WTC11 (cell line): ENCODE data around the gene COBL. TPM values are rescaled to one million over a fixed set of nuclear protein-coding genes. Genes with fewer than 3 reads are reported as not detected.

ENCODE experiments used
- ATAC-seq: fragments of 200-7000 bp; cut with Tn5 transposase; 2 replicates; pipeline ENCODE4 v1.10.0; 2021; ENCODE audit warnings: mild to moderate bottlenecking, moderate library complexity
- CTCF ChIA-PET: fragments of 300-600 bp; sonication (Branson Sonifier 250); formaldehyde crosslinking; loops from one replicate; lab custom pipeline; 2021; ENCODE audit warnings: antibody characterized with exemption; lab: Charles Lee
- POLR2A ChIA-PET: fragments of 350-600 bp; sonication (Branson Sonifier 250); formaldehyde crosslinking; loops from one replicate; lab custom pipeline; 2021; ENCODE audit warnings: antibody characterized with exemption; lab: Charles Lee
- DNase-seq: peaks from one replicate; pipeline ENCODE4 v3.0.0; 2021; ENCODE audit warnings: low spot score
- H3K27ac Mint-ChIP-seq: 2 replicates; pipeline ENCODE4 v1.8.0; 2021; ENCODE audit warnings: mixed read lengths
- H3K27me3 Mint-ChIP-seq: 2 replicates; pipeline ENCODE4 v1.8.0; 2021; ENCODE audit warnings: low read depth, mild to moderate bottlenecking, moderate library complexity, mixed read lengths
- H3K36me3 Mint-ChIP-seq: 2 replicates; pipeline ENCODE4 v1.8.0; 2021; ENCODE audit warnings: mixed read lengths
- H3K4me1 Mint-ChIP-seq: 2 replicates; pipeline ENCODE4 v1.8.0; 2022; ENCODE audit warnings: mixed read lengths
- H3K4me3 Mint-ChIP-seq: 2 replicates; pipeline ENCODE4 v1.8.0; 2021; ENCODE audit warnings: mild to moderate bottlenecking, moderate library complexity, mixed read lengths
- H3K9me3 Mint-ChIP-seq: 2 replicates; pipeline ENCODE4 v1.8.0; 2021; ENCODE audit warnings: mixed read lengths
- ARID4B ChIP-seq: sonication (generic); formaldehyde crosslinking; IDR thresholded peaks from 2 replicates; pipeline ENCODE4 v1.8.0; 2023; ENCODE audit warnings: missing genetic modification reagents, mild to moderate bottlenecking, borderline replicate concordance
- E2F5 ChIP-seq: sonication (generic); formaldehyde crosslinking; IDR thresholded peaks from 2 replicates; pipeline ENCODE4 v1.8.1; 2022; ENCODE audit warnings: mild to moderate bottlenecking, moderate library complexity, missing genetic modification reagents
- ELF4 ChIP-seq: sonication (generic); formaldehyde crosslinking; IDR thresholded peaks from 2 replicates; pipeline ENCODE4 v1.8.1; 2022; ENCODE audit warnings: low read depth, mild to moderate bottlenecking, moderate library complexity, missing genetic modification reagents
- ESRRA ChIP-seq: sonication (generic); formaldehyde crosslinking; IDR thresholded peaks from 2 replicates; pipeline ENCODE4 v1.8.1; 2022; ENCODE audit warnings: mild to moderate bottlenecking, missing genetic modification reagents, borderline replicate concordance
- KAT7 ChIP-seq: sonication (generic); formaldehyde crosslinking; IDR thresholded peaks from 2 replicates; pipeline ENCODE4 v1.8.1; 2023; ENCODE audit warnings: missing genetic modification reagents, mild to moderate bottlenecking, borderline replicate concordance
- MXD4 ChIP-seq: fragments of 250-450 bp; sonication (Bioruptor Pico); IDR thresholded peaks from 2 replicates; pipeline ENCODE4 v1.8.0; 2021; ENCODE audit warnings: mild to moderate bottlenecking, moderate library complexity, borderline replicate concordance
- NFE2L1 ChIP-seq: sonication (generic); formaldehyde crosslinking; IDR thresholded peaks from 2 replicates; pipeline ENCODE4 v1.8.1; 2023; ENCODE audit warnings: missing genetic modification reagents
- PRDM15 ChIP-seq: sonication (generic); formaldehyde crosslinking; IDR thresholded peaks from 2 replicates; pipeline ENCODE4 v1.8.0; 2022; ENCODE audit warnings: missing genetic modification reagents
- RORB ChIP-seq: fragments of 250-450 bp; sonication (Bioruptor Pico); IDR thresholded peaks from 2 replicates; pipeline ENCODE4 v1.9.0; 2021; ENCODE audit warnings: mild to moderate bottlenecking
- TCF7 ChIP-seq: sonication (generic); formaldehyde crosslinking; IDR thresholded peaks from 2 replicates; pipeline ENCODE4 v1.8.0; 2022; ENCODE audit warnings: mild to moderate bottlenecking, low read depth, missing genetic modification reagents, moderate library complexity
- USF1 ChIP-seq: sonication (generic); formaldehyde crosslinking; IDR thresholded peaks from 2 replicates; pipeline ENCODE4 v1.8.0; 2022; ENCODE audit warnings: mild to moderate bottlenecking, missing genetic modification reagents
- ZBTB21 ChIP-seq: sonication (generic); formaldehyde crosslinking; IDR thresholded peaks from 2 replicates; pipeline ENCODE4 v1.8.1; 2023; ENCODE audit warnings: mild to moderate bottlenecking, missing genetic modification reagents, borderline replicate concordance
- ZNF219 ChIP-seq: sonication (generic); formaldehyde crosslinking; IDR thresholded peaks from 2 replicates; pipeline ENCODE4 v1.8.0; 2023; ENCODE audit warnings: missing genetic modification reagents, mild to moderate bottlenecking, borderline replicate concordance
- ZNF263 ChIP-seq: sonication (generic); formaldehyde crosslinking; IDR thresholded peaks from 2 replicates; pipeline ENCODE4 v1.8.1; 2022; ENCODE audit warnings: low read depth, mild to moderate bottlenecking, moderate library complexity, missing genetic modification reagents
- ZNF317 ChIP-seq: sonication (generic); formaldehyde crosslinking; IDR thresholded peaks from 2 replicates; pipeline ENCODE4 v1.8.1; 2023; ENCODE audit warnings: low read depth, mild to moderate bottlenecking, moderate library complexity, missing genetic modification reagents, borderline replicate concordance
- total RNA-seq: library from RNA; stranded (reverse); gene quantifications from 3 replicates; pipeline ENCODE4 v1.2.3, GENCODE V29; 2021
- TF ChIP-seq, protein P1 (sequence below): sonication (generic); formaldehyde crosslinking; IDR thresholded peaks from 2 replicates; pipeline ENCODE4 v1.8.1; 2023; ENCODE audit warnings: mild to moderate bottlenecking, missing genetic modification reagents
- TF ChIP-seq, protein P2 (sequence below): sonication (generic); formaldehyde crosslinking; IDR thresholded peaks from 2 replicates; pipeline ENCODE4 v1.8.0; 2022; ENCODE audit warnings: mild to moderate bottlenecking, missing genetic modification reagents

The COBL gene
- total RNA-seq, 1 experiment from 2014 or later = 36.5 TPM

DNA sequence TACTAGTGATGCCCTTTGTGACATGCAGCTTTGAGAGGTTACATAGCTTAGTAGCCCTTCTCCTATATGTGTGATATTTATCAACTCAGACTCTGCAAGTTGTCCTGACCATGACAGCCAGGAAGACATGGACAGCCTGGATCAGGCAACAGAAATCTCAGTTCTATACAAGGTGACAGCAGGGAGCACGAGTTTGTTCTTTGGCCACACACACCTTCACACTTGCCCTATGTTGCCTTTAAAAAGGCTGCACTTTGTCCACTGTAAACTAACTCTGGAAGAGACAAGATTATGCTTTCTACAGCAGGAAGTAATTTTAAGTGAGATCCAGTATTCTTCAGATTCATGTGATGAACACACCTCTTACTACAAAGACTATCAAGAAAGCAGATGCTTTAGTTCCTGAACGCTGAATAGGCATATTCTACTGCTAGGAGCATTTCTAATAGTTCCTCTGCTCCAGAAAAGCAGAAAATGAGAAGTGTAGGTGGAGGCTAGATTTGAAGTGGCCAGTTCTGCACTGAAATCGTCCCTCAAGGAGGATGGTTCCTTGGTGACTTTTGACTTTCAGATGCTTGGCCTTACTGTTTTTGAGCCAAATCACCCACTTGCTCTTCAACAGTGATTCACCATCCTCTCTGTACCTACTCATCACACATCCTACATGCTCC is 239.2 kb downstream of the COBL start:
- Mint-ChIP-seq H3K9me3 (peaks cover 11% of the 10 kb centered on the region), H3K27ac (no peak overlapping the region), H3K36me3 (peaks cover 19% of the 10 kb centered on the region), H3K27me3 (no peaks in the 10 kb centered on the region), H3K4me3 (no peak overlapping the region), H3K4me1 (peaks cover 48% of the 10 kb centered on the region)
- POLR2A ChIA-PET = no interaction called here
- ATAC-seq (no peak), DNase-seq (no peak)
- TF ChIP-seq, protein P1, sequence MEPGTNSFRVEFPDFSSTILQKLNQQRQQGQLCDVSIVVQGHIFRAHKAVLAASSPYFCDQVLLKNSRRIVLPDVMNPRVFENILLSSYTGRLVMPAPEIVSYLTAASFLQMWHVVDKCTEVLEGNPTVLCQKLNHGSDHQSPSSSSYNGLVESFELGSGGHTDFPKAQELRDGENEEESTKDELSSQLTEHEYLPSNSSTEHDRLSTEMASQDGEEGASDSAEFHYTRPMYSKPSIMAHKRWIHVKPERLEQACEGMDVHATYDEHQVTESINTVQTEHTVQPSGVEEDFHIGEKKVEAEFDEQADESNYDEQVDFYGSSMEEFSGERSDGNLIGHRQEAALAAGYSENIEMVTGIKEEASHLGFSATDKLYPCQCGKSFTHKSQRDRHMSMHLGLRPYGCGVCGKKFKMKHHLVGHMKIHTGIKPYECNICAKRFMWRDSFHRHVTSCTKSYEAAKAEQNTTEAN (CRISPR knock-in tag) = no peak
- TF ChIP-seq ESRRA (CRISPR knock-in tag) = no peak
- no peak for TF ChIP-seq E2F5 (CRISPR knock-in tag)
- TF ChIP-seq, protein P2, sequence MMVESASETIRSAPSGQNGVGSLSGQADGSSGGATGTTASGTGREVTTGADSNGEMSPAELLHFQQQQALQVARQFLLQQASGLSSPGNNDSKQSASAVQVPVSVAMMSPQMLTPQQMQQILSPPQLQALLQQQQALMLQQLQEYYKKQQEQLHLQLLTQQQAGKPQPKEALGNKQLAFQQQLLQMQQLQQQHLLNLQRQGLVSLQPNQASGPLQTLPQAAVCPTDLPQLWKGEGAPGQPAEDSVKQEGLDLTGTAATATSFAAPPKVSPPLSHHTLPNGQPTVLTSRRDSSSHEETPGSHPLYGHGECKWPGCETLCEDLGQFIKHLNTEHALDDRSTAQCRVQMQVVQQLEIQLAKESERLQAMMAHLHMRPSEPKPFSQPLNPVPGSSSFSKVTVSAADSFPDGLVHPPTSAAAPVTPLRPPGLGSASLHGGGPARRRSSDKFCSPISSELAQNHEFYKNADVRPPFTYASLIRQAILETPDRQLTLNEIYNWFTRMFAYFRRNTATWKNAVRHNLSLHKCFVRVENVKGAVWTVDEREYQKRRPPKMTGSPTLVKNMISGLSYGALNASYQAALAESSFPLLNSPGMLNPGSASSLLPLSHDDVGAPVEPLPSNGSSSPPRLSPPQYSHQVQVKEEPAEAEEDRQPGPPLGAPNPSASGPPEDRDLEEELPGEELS (CRISPR knock-in tag) = no peak
- no peak for TF ChIP-seq ZNF219 (CRISPR knock-in tag)
- TF ChIP-seq TCF7 = no peak
- no peak for TF ChIP-seq ZNF263 (CRISPR knock-in tag)
- no peak for TF ChIP-seq PRDM15 (CRISPR knock-in tag)
- no peak for TF ChIP-seq RORB (CRISPR knock-in tag)
- TF ChIP-seq ZNF317 = no peak
- no peak for TF ChIP-seq ELF4 (CRISPR knock-in tag)
- TF ChIP-seq ARID4B (CRISPR knock-in tag) = no peak
- TF ChIP-seq NFE2L1 (CRISPR knock-in tag) = no peak
- no peak for TF ChIP-seq KAT7 (CRISPR knock-in tag)
- TF ChIP-seq ZBTB21 (CRISPR knock-in tag) = no peak
- TF ChIP-seq USF1 (CRISPR knock-in tag) = no peak
- no peak for TF ChIP-seq MXD4 (CRISPR knock-in tag)
- CTCF ChIA-PET = interaction anchor here (1.2 to 2.0 kb wide), 2 partner anchors 10 to 86 kb away, joined by 3 to 8 read pairs; no protein-coding TSS in a partner anchor
